Activated CD8-positive, alpha-beta memory T cell treated with anti-CD3 and anti-CD28 coated beads for 1 hour (primary cell): ENCODE data around the gene PBXIP1.

Source experiments
- DNase-seq, 2 donors: peaks; one replicate each; pipeline ENCODE4 v3.0.0-alpha.2; 2020; ENCODE audit warnings: low read depth in 1 of 2; ENCODE audit errors: extremely low read depth in 1 of 2

PBXIP1 gene

DNA sequence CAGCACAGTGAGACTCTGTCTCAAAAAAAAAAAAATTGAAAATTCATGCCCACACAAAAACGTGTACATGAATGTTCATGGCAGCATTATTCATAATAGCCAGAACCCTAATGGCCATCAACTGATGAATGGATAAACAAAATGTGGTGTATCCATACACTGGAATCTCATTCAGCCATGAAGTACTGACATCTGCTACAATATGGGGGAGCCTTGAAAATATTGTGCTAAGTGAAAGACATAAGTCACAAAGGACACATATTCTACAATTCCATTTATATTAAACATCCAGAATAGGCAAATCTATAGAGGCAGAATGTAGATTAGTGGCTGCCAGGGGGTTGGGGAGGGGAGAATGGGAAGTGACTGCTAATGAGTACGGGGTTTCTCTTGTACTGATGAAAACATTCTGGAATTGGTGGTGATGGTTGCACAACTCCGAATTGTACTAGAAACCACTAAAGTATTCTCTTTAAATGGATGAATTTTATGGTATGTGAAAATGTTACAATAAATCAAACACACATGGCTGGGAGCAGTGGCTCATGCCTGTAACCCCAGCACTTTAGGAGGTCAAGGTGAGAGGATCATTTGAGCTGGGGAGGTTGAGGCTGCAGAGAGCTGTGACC, 52.8 kb downstream of the PBXIP1 start:
- DNase-seq = no peak

DNA sequence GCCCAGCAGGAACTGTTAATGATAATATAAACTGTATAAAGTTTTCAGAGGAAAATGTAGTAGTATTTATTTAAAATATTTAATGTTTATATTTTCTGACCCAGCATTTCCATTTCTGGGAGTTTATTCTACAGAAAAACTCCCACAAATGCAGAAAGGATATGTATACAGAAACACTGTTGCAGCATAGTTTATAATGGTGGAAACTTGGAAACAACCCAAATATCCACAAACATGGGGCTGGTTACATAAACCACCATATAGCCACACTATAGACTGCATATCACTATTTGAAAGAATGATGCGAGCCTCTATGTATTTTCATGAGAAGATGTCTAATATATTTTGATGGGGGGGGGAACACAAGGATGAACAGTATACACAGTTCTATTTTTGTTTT, 54.3 kb downstream of the PBXIP1 start:
- no peak for DNase-seq

DNA sequence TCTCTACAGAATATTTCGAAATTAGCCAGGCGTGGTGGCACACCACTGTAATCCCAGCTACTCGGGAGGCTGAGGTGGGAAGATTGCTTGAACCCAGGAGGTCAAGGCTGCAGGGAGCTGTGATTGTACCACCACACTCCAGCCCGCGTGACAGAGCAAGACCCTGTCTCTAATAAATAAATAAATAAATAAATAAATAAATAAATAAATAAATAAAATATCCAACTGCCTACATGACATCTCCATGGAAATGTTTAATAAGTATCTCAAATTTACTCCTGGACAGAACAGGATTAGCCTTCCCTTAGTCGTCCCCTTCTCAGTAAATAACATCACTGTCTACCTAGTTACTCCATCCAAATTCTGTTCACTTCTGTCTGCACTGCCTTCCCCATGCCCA, 56.9 kb downstream of the PBXIP1 start:
- DNase-seq = no peak

DNA sequence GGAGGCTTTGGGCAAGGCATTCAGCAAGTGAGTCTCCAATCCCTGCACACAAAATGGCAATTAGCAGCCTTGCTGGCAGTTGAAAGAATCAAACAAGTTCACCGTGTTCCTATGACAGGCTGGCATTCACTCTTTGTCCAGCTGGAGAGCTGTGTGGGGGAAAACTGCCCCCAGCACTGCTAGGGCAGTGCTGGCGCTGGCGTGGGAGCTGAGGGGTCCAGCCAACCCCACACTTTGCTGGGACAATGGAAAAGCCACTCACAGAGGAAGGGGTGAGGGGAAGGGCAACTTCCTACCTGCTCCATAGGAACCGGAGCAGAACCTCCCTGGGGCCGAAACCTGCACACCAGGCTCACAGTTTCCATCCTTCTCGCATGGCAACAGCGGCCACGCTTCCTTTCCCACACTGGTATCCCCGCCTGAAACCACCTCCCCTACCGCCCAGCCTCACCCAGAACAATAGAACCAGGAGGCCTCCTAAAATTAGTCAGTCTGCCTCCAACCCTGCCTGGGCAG, 59.1 kb downstream of the PBXIP1 start:
- no peak for DNase-seq

DNA sequence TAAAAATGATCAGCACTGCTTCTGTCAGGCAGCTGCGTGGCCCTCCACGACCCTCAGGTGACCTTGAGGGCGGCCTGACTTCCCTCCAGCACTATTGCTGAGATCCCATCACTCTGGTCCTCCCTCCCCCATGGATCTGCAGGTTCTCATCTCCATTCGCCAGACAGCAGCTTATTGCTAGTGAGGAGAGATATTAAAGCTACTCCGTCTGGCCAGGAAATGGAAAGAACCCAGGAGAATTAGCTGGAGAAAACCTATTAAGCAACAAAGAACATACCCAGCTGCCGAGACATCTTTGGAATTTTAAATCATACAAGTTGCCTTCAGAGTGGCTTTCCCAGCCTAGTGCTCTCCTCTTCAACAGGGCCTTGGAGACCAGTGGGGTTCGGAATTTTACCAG, 60.1 kb downstream of the PBXIP1 start:
- DNase-seq = no peak
